Loucy (cell line): ENCODE data around the gene MCRIP1.

Experiments
- CTCF ChIP-seq: fragments of 200-600 bp; sonication (generic); conservative IDR thresholded peaks from 2 replicates; pipeline ENCODE4 v1.5.1; 2014; ENCODE audit warnings: mild to moderate bottlenecking, antibody characterized with exemption, low read length
- EZH2phosphoT487 ChIP-seq: fragments of 200-600 bp; IDR thresholded peaks from 2 replicates; pipeline ENCODE4 v1.6.1; 2018; ENCODE audit warnings: antibody characterized with exemption, mild to moderate bottlenecking, moderate library complexity, borderline replicate concordance

- TF ChIP-seq CTCF (no peak), EZH2phosphoT487 (no peak)
Observed at GRCh38 chr17:81851423-81851822, 18.3 kb upstream of the MCRIP1 start.
